Astrocyte of the cerebellum (primary cell): Measurements from ENCODE around the gene OCA2.

Experiments used
- DNase-seq: peaks from one replicate; pipeline ENCODE4 v3.0.0-alpha.2; 2011; ENCODE audit warnings: low read depth
- H3K4me3 ChIP-seq: 2 replicates; pipeline ENCODE4 v1.5.1; 2011; ENCODE audit warnings: mild to moderate bottlenecking, low read depth, low read length, moderate library complexity
- CTCF ChIP-seq: IDR thresholded peaks from 2 replicates; pipeline ENCODE4 v1.5.1; 2012; ENCODE audit warnings: low read length, low read depth, moderate library complexity, mild to moderate bottlenecking; ENCODE audit errors: missing control alignments
- in situ Hi-C: cut with HindIII; loops from 2 replicates; pipeline ENCODE4 v1.10.0; 2017; ENCODE audit warnings: low sequenced_read_pairs

OCA2 gene

GRCh38 chr15:27752691-27753090 is 346.4 kb downstream of the OCA2 start:
- DNase-seq, result no peak
- in situ Hi-C loops, result no loop called here
- no peak overlapping the region for H3K4me3 ChIP-seq
- no peak for TF ChIP-seq CTCF

GRCh38 chr15:27747997-27748396 is 351.1 kb downstream of the OCA2 start:
- in situ Hi-C loops, result no loop called here
- DNase-seq, result no peak
- no peak for TF ChIP-seq CTCF
- H3K4me3 ChIP-seq, result no peak overlapping the region

- in situ Hi-C loops, result no loop called here
- TF ChIP-seq CTCF, result no peak
- H3K4me3 ChIP-seq, result no peak overlapping the region
These were observed 352.6 kb downstream of the OCA2 start for GRCh38 chr15:27746401-27746955.

GRCh38 chr15:27744641-27745040 is 354.5 kb downstream of the OCA2 start:
- in situ Hi-C loops, result no loop called here
- no peak for DNase-seq
- H3K4me3 ChIP-seq, result no peak overlapping the region
- no peak for TF ChIP-seq CTCF

More at GRCh38 chr15:27746401-27746955, 352.6 kb downstream of the OCA2 start:
- no peak for DNase-seq

GRCh38 chr15:27743638-27744037 is 355.5 kb downstream of the OCA2 start:
- in situ Hi-C loops, result no loop called here
- no peak overlapping the region for H3K4me3 ChIP-seq
- DNase-seq, result no peak
- TF ChIP-seq CTCF, result no peak

GRCh38 chr15:27742751-27743477 is 356.2 kb downstream of the OCA2 start:
- no peak for TF ChIP-seq CTCF
- DNase-seq, result no peak
- in situ Hi-C loops, result no loop called here

More at GRCh38 chr15:27742751-27743477, 356.2 kb downstream of the OCA2 start:
- H3K4me3 ChIP-seq, result no peak overlapping the region
